Motor neuron (in vitro differentiated cells): ENCODE measurements around the gene DAD1. TPM values are rescaled to one million over a fixed set of nuclear protein-coding genes. Genes with fewer than 3 reads are reported as not detected.
A peak's percentile ranks its signal among the peaks of the same experiment; 100 is the strongest.

Source experiments
- ATAC-seq, 8 experiments: fragments of 200-7000 bp; cut with Tn5 transposase; replicated peaks in 6 of 8; 2 replicates each; pipeline ENCODE4 v1.8.0; 2021; ENCODE audit warnings: mild to moderate bottlenecking in 8 of 8, moderate library complexity in 8 of 8
- H3K27ac ChIP-seq, 2 donors: fragments of 250-450 bp; sonication (Bioruptor Pico); 2 replicates each; pipeline ENCODE4 v1.9.0; 2021; ENCODE audit warnings: antibody characterized with exemption in 2 of 2, mild to moderate bottlenecking in 2 of 2, moderate library complexity in 1 of 2
- H3K4me1 ChIP-seq, 2 donors: fragments of 250-450 bp; sonication (Bioruptor Pico); replicated peaks in 1 of 2; 2 replicates each; pipeline ENCODE4 v1.6.1; 2021; ENCODE audit warnings: antibody characterized with exemption in 2 of 2, mild to moderate bottlenecking in 2 of 2, moderate library complexity in 1 of 2
- H3K4me3 ChIP-seq, 5 donors: fragments of 250-450 bp; sonication (Bioruptor Pico); 2 replicates each; pipeline ENCODE4 v1.9.0; 2021; ENCODE audit warnings: antibody characterized with exemption in 5 of 5, mild to moderate bottlenecking in 5 of 5, moderate library complexity in 4 of 5
- WGBS, 10 experiments: fragments of 450-650 bp; shearing (Covaris generic); methylation state at CpG; one replicate each; pipeline ENCODE4 v1.0.0; 2022; 5-methylcytosine and 5-hydroxymethylcytosine counted together
- in situ Hi-C, 9 experiments: fragments of 400-800 bp; cut with MboI; loops; one replicate each; pipeline ENCODE4 v1.15.0; 2021; ENCODE audit warnings: low sequenced_read_pairs in 9 of 9, low pct_unique_long_range_greater_than_20kb in 2 of 9; ENCODE audit not compliant: unreplicated experiment in 9 of 9
- total RNA-seq, 8 experiments: library from RNA; unstranded; fragments of 300-600 nt; gene quantifications; 2 replicates each; pipeline versions ENCODE4 v1.2.3 to v1.2.4, GENCODE V29; 2022

DAD1 gene
- total RNA-seq, 8 experiments from 2014 or later = 156 to 485 (median 311) TPM

DNA sequence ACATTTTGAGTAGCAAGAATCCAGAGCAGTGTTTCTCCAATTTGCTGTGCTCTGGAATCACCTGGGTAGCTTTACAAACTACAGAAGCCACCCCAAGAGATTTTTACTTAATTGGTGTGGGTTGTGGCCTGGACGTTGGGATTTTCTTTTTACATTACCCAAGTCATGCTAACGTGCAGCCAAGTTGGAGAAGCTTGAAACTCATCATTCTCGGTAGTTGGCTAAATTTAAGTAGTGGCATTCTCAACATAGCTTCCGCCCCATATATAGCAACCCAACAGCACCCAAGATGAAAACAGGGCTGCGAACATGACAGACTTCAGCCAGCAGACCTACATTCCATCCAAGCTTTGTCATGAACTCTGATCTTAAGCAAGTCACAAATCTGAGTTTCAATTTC lies 25.0 kb downstream of the DAD1 start:
- no peak overlapping the region for H3K27ac ChIP-seq
- no peak for ATAC-seq
- in situ Hi-C loops = loop anchor here (10.0 to 25.0 kb wide), 5 partner anchors 91 to 498 kb away; partner anchors contain the start of genes LRP10 (in 6 of the 9), CDH24 (in 3 of the 9), MMP14 (in 1 of the 9) and MRPL52 (in 1 of the 9)
- WGBS, 10 experiments = 50 to 100% (median 83%) methylated on average over 1 to 5 of the region's 5 CpGs; no CpG with 5 or more reads in 1 of the 10 experiments
- no peaks in the 10 kb centered on the region for H3K4me1 ChIP-seq
- no peak overlapping the region for H3K4me3 ChIP-seq

DNA sequence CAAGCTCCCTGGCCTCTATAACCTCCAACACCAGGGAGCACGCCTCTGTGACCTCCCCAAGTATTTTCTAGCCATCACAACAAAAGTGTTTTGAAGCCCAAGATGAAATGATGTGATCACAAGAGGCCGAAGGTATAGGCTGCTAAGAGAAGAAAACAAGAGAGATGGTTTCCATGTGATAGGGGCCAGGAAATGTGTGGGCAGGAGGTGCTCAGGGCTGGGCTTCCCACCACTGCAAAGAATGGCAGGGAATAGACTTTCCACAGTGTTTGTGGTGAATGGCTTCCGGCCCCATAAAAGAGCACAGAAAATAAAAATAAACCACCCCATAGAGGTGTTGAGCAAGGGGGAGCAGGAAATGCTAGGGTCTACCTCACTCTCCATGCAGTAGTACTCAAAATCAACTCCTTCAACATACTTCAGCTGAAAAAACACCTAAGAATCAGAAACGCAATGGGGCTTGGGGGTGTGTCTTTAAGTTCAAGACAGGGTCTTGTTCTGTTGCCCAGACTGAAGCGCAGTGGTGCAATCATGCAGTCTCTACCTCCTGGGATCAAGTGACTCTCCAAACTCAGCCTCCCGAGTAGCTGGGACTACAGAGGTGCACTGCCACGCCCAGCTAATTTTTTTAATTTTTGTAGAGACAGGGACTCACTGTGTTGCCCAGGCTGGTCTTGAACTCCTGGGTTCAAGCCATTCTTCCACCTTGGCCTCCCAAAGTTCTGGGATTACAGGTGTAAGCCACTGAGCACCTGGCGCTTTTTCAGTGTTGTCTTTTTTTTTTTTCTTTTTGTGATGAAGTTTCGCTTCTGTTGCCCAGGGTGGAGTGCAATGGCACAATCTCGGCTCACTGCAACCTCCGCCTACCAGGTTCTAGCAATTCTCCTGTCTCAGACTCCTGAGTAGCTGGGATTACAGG lies 27.1 kb downstream of the DAD1 start:
- ATAC-seq = no peak
- Histone ChIP-seq H3K27ac (no peak overlapping the region), H3K4me3 (no peak overlapping the region), H3K4me1 (no peaks in the 10 kb centered on the region)
- WGBS, 10 experiments = 62 to 100% (median 83%) methylated on average over 1 to 9 of the region's 11 CpGs; no CpG with 5 or more reads in 1 of the 10 experiments
- in situ Hi-C loops = loop anchor here (10.0 to 25.0 kb wide), 5 partner anchors 93 to 500 kb away; partner anchors contain the start of genes LRP10 (in 6 of the 9), CDH24 (in 3 of the 9), MMP14 (in 1 of the 9) and MRPL52 (in 1 of the 9)

DNA sequence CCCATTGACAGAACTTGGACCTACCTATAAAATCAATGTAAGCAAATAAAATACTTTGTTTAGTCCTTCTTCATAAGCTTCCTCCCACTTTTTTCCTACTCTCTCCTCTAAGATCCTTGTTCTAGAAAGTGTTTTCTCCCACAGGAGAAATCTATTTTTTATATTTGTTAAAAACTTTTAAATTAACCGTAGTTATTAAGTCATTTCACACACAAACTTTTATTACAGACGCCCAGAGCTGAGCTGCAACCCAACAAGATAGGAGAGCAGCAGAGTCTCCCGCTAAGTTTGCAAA lies 27.7 kb downstream of the DAD1 start:
- in situ Hi-C loops = loop anchor here (10.0 to 25.0 kb wide), 5 partner anchors 93 to 501 kb away; partner anchors contain the start of genes LRP10 (in 6 of the 9), CDH24 (in 3 of the 9), MMP14 (in 1 of the 9) and MRPL52 (in 1 of the 9)
- H3K4me3 ChIP-seq = no peak overlapping the region
- ATAC-seq = no peak
- H3K27ac ChIP-seq = no peak overlapping the region
- H3K4me1 ChIP-seq = no peaks in the 10 kb centered on the region
- 43 to 100% (median 80%) methylated on average over 1 to 3 of the region's 3 CpGs for WGBS, 10 experiments

DNA sequence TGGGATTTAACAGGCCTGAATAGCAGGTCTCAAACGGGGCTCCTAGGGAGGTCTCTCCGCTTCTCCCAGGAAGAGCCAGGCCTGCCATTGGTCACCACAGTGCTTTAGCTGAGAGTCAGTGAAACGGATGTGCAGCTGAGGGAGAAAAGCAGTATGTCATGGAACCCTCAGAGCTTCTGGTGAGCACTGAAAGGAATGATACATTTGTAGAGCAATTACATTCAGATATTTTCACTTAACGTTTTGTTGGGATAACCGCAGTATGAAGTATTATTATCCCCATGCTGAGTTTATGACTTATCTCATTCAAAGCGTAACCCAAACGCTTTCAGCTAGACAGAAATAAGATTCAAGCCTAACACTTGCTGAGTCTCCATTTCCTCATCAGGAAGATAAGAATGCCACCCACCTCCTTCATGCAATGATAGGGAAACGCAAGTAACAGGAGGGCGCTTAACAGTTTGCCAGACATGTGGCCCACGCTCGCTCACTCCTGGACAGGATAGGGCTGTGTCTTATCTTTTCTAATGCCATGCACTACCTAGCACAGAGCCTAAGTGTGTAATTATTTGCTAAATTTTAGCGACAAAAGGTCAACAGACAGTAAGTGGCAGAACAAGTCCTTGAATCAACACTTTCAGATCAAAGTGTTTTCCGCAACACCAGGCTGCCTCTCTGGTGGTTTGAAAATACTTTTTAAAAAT lies 28.2 kb downstream of the DAD1 start:
- Histone ChIP-seq H3K27ac (no peak overlapping the region), H3K4me1 (no peaks in the 10 kb centered on the region), H3K4me3 (no peak overlapping the region)
- ATAC-seq = no peak
- 56 to 89% (median 80%) methylated on average over 2 to 13 of the region's 13 CpGs; no CpG with 5 or more reads in 1 of the 10 experiments for WGBS, 10 experiments
- in situ Hi-C loops = loop anchor here (10.0 to 25.0 kb wide), 5 partner anchors 94 to 501 kb away; partner anchors contain the start of genes LRP10 (in 6 of the 9), CDH24 (in 3 of the 9), MMP14 (in 1 of the 9) and MRPL52 (in 1 of the 9)

DNA sequence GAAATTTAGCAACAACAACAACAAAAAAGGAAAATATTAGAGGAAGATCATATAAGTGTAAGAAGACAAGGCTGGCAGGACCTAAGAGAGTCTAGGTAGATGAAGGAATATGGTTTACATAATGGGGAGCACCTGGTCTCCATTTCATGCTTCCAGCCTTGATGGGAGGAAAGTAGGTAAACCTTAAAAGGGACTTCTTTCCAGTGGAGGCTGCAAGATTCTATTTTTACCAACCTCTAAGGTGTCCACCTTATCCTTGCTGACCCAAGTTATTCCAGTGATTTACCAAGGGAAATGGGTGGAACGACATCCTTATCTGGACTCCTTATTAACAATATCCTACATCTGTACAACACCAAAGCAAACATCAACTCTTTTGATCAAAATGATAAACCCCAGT lies 30.0 kb downstream of the DAD1 start:
- in situ Hi-C loops = loop anchor here (25.0 kb wide), 4 partner anchors 103 to 503 kb away; partner anchors contain the start of genes LRP10 (in 6 of the 9), CDH24 (in 3 of the 9), MMP14 (in 1 of the 9) and MRPL52 (in 1 of the 9)
- no peaks in the 10 kb centered on the region for H3K4me1 ChIP-seq
- ATAC-seq = no peak
- WGBS, 10 experiments = 100% methylated on average over 1 of the region's 1 CpG; no CpG with 5 or more reads in 6 of the 10 experiments
- H3K27ac ChIP-seq = no peak overlapping the region
- no peak overlapping the region for H3K4me3 ChIP-seq

DNA sequence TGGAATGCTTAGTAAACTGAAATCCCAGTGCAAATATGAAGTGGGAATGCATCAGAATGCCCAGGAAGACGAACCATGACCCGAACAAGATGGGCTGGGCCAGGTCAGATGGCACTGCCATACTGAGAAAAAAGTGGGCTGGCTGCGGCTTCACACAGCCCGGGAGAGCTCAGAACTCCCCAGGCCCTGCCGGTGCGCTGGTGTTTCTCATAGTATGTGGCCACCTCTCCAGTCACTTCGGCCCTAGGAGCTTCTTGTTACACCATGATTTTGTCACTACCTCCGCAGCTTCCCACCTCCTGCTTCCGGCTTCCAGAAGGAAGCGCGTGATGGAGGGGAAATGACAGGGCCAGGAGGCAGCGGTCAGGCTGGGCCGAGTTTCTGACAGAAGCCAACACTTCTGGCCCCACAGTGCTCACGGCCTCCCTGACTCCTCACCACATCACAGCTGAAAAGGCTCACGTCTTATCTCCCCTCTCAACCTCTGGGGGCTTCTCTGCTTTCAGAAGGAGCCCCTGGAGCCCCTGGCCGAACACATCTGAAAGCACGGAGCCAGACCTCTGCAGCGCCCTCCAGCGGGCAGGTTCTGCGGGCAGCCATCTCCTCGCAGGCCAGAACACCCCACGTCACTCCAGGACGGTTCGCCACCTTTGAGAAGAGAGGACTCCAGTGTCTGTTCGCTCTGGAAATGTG lies 30.7 kb downstream of the DAD1 start:
- no peak overlapping the region for H3K27ac ChIP-seq
- H3K4me3 ChIP-seq = no peak overlapping the region
- 76 to 93% (median 89%) methylated on average over 3 to 10 of the region's 25 CpGs; no CpG with 5 or more reads in 3 of the 10 experiments for WGBS, 10 experiments
- no peaks in the 10 kb centered on the region for H3K4me1 ChIP-seq
- in situ Hi-C loops = loop anchor here (25.0 kb wide), 4 partner anchors 104 to 504 kb away; partner anchors contain the start of genes LRP10 (in 6 of the 9), CDH24 (in 3 of the 9), MMP14 (in 1 of the 9) and MRPL52 (in 1 of the 9)
- ATAC-seq = no peak

DNA sequence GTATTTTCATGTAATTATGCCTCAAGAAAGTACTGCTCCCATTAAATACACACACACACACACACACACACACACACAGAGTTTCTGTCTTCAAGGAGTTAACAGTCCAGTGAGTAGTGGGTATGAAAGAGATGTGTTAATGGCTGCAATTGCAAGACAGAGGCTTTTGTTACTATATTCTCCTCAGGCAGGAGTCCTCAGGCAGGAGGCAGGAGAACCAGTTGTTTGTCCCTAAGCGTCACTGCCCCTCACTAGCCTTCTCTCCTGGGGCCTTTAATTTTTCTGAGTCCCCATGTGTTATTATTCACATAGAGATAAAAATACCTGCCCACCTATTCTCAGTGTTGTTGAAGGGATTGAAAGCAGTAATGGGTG lies 31.2 kb downstream of the DAD1 start:
- no peaks in the 10 kb centered on the region for H3K4me1 ChIP-seq
- in situ Hi-C loops = loop anchor here (25.0 kb wide), 4 partner anchors 104 to 504 kb away; partner anchors contain the start of genes LRP10 (in 6 of the 9), CDH24 (in 3 of the 9), MMP14 (in 1 of the 9) and MRPL52 (in 1 of the 9)
- H3K27ac ChIP-seq = no peak overlapping the region
- ATAC-seq = no peak
- 63 to 100% (median 100%) methylated on average over 1 of the region's 1 CpG; no CpG with 5 or more reads in 5 of the 10 experiments for WGBS, 10 experiments
- H3K4me3 ChIP-seq = no peak overlapping the region

DNA sequence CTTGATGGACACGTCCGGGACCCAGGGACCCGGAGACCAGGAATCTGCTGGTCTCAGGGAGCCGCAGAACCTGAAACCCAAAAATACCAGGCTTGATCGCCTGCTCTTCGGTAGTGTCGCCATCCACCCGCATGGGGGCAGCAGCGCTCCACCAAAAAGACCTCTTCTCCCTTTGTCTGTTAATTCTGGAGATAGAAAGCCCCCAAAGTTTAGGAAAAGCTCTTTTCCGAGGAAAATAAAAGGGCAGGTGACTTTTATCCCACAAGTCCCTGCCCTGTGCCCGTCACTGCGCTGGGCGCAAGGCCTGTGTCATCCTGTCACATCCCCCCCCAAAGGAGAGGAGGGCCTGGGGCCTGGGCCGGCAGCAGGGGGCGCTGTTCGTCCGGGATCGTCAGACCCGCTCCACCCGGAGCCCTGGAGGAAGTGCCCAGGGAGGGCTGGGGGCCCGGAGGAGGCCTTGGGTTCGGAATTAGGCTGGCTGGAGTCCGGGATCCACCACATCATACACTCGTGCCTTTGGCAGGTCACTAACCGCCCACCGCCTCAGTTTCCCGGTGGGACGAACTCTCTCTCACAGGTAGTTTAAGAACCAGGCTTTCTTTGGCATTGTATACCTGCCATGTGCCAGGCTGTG lies 31.9 kb downstream of the DAD1 start:
- peak; percentile 93 to 97 (median 94) for ATAC-seq
- no peak overlapping the region for H3K27ac ChIP-seq
- WGBS, 10 experiments = 0 to 70% (median 1%) methylated on average over 1 to 8 of the region's 28 CpGs; no CpG with 5 or more reads in 2 of the 10 experiments
- peaks cover 1 to 2% of the 10 kb centered on the region in 2 donors for H3K4me1 ChIP-seq
- in situ Hi-C loops = loop anchor here (25.0 kb wide), 4 partner anchors 105 to 505 kb away; partner anchors contain the start of genes LRP10 (in 6 of the 9), CDH24 (in 3 of the 9), MMP14 (in 1 of the 9) and MRPL52 (in 1 of the 9)
- peak overlapping the region; percentile 20 to 32 (median 25) for H3K4me3 ChIP-seq

DNA sequence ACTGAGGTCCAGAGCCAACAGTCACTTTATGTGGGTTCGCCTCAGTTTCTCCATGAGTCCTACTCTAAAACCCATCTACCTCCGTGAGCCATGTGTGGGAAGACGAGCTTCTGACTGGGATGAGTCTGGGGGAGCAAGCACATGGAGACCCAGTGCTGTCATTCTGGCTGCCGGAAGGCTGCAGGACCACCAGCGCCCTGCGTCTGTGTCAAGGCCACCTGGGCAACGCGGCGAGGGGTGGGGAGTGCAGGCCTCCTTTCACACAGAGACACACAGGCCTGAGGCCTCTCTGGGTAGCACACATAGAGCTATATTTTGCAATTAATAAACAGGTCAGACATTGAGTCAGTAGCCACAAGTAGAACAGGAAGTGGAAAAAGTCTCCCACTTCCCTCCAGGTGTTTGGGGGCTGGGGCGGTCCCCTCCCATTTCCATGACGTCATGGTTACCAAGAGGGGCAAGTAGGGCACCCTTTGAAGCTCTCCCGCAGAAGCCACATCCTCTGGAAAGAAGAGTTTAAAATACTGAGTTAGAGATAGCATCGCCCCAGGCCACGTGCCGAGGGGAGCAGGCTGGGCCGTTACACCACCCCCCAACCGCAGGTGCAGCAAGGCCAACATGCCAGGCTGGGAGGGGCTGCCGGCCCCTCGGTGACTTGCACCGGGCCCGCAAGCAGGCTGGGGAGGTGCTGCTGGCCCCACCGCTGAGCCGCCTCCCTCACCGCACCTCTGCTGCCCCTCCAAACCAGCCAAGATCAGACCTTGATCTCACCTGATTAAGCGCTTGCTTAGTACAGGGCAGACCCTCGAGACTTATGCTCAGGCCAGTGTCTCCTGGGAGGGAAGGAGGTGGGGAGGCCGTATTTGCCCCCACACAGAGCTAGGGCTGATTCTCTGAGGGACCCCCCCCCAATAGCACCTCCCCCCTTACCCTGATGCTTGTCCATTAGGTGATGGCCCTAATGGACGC lies 32.7 kb downstream of the DAD1 start:
- 0 to 100% (median 68%) methylated on average over 1 to 11 of the region's 28 CpGs; no CpG with 5 or more reads in 3 of the 10 experiments for WGBS, 10 experiments
- H3K4me1 ChIP-seq = peaks cover 9 to 10% of the 10 kb centered on the region in 2 donors
- in situ Hi-C loops = loop anchor here (25.0 kb wide), 4 partner anchors 106 to 506 kb away; partner anchors contain the start of genes LRP10 (in 6 of the 9), CDH24 (in 3 of the 9), MMP14 (in 1 of the 9) and MRPL52 (in 1 of the 9)
- no peak overlapping the region for H3K27ac ChIP-seq
- no peak overlapping the region for H3K4me3 ChIP-seq
- no peak for ATAC-seq

DNA sequence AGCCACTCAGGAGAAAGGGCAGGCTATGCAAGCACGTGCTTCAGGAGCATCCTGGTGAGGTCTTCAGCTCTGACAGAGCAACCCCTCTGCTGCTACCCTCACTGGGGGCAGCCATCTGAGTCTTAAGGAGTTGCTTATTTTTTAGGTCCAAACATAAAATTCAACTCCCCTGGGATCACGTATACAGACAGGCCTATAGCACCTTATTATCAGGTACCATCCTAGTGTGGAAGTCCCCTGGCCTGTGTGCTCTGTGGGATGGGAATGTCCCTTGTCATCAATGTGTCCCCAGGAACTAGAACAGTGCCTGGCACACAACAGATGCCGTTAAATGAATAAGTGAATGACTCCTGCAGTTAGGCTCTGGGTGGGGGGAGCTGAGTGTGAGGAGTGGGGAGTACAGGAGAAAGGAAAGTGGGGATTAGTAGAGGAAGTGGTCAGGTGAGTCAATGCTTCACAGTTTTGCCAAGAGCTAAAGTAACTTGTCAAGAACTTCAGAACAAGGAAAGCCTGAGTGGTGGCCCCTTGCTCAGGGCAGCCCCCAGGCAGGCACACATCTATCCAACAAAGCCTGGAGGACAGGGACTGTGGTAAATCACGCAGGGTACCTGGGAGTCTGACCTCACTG lies 33.5 kb downstream of the DAD1 start:
- Histone ChIP-seq H3K4me3 (no peak overlapping the region), H3K27ac (no peak overlapping the region), H3K4me1 (peaks cover 11 to 12% of the 10 kb centered on the region in 2 donors)
- 70 to 100% (median 82%) methylated on average over 1 to 3 of the region's 4 CpGs; no CpG with 5 or more reads in 4 of the 10 experiments for WGBS, 10 experiments
- in situ Hi-C loops = loop anchor here (25.0 kb wide), 4 partner anchors 107 to 507 kb away; partner anchors contain the start of genes LRP10 (in 6 of the 9), CDH24 (in 3 of the 9), MMP14 (in 1 of the 9) and MRPL52 (in 1 of the 9)
- no peak for ATAC-seq
